MM.1S (cell line): Measurements from ENCODE around the gene MPG.

Source experiments
- CTCF ChIP-seq: fragments of 300-600 bp; sonication (generic); IDR thresholded peaks from 2 replicates; pipeline ENCODE4 v1.5.1; 2016; ENCODE audit warnings: antibody characterized with exemption, low read length, mixed read lengths
- EZH2 ChIP-seq: fragments of 300-600 bp; sonication (generic); optimal IDR thresholded peaks from 2 replicates; pipeline ENCODE3; 2017; ENCODE audit warnings: low read depth, mild to moderate bottlenecking, antibody characterized with exemption, low read length, mixed read lengths

DNA sequence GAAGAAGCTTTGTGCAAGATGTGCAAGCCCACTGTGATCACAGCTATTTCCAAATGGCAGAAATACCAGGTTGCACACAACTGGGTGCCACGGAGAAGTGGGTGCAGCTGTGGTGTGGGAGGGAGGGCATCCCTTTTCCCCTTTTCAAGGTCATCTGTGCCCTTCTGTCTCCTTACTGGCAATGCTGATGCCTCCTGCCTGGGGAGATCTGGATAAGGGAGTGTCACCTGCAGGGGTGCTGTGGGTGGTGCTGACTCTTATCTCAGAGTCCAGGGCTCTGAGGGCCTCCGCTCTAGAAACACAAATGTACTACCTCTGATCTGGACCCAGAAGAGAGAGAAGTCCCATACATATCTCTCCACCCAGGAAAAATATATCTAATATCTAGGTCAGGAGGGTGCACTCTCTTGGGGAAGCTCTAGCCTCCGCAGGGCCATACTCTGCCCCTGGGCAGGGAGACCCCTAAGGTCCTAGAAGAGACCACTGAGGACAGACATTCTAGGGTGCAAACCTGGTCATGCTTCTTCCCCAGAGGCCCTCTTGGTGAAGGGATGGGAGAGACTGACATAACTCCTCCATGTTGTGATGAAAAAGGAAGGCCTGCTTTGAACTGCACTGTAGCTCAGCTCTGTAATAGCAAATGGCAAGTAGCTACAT, 41.9 kb downstream of the MPG start:
- TF ChIP-seq CTCF (no peak), EZH2 (no peak)
